Measurements from ENCODE around the gene RSL24D1. TPM values are rescaled to one million over a fixed set of nuclear protein-coding genes. Genes with fewer than 3 reads are reported as not detected.

Gene RSL24D1
- 100 to 1,000 TPM; 107 to 111 TPM for total RNA-seq

- ATAC-seq (replicated peaks): peak; percentile 98
- Mint-ChIP-seq H3K9me3 (no peaks in the 10 kb centered on the region), H3K36me3 (ENCODE audit: low read depth) (peaks cover 23% of the 10 kb centered on the region), H3K27me3 (no peaks in the 10 kb centered on the region), H3K27ac (no peak within 1 kb of the TSS), H3K4me1 (peaks cover 17% of the 10 kb centered on the region), H3K4me3 (no peak within 1 kb of the TSS)
Measured at GRCh38 chr15:55196458-55197361, at the start of gene RSL24D1. RSL24D1 (minus strand) TSS chr15:55196941; CDS start chr15:55196890, 51 bp downstream.

GRCh38 chr15:55245059-55245458 is 48.3 kb upstream of the RSL24D1 start:
- Mint-ChIP-seq H3K4me3 (peak overlapping the region; percentile 9), H3K27ac (peak overlapping the region; percentile 33), H3K4me1 (peaks cover 36% of the 10 kb centered on the region), H3K36me3 (ENCODE audit: low read depth) (peaks cover 86% of the 10 kb centered on the region), H3K27me3 (no peaks in the 10 kb centered on the region), H3K9me3 (no peaks in the 10 kb centered on the region)
- peak; percentile 50 for ATAC-seq (replicated peaks)

GRCh38 chr15:55241891-55242290 is 45.1 kb upstream of the RSL24D1 start:
- H3K9me3 Mint-ChIP-seq: no peaks in the 10 kb centered on the region
- H3K27ac Mint-ChIP-seq: peak overlapping the region; percentile 82
- ATAC-seq (replicated peaks): peak; percentile 50
- no peaks in the 10 kb centered on the region for H3K27me3 Mint-ChIP-seq
- H3K36me3 Mint-ChIP-seq (ENCODE audit: low read depth): peaks cover 86% of the 10 kb centered on the region
- peaks cover 46% of the 10 kb centered on the region for H3K4me1 Mint-ChIP-seq
- peak overlapping the region; percentile 46 for H3K4me3 Mint-ChIP-seq

- Mint-ChIP-seq H3K4me1 (peaks cover 49% of the 10 kb centered on the region), H3K27me3 (no peaks in the 10 kb centered on the region), H3K9me3 (no peaks in the 10 kb centered on the region), H3K36me3 (ENCODE audit: low read depth) (peaks cover 86% of the 10 kb centered on the region), H3K4me3 (no peak overlapping the region), H3K27ac (no peak overlapping the region)
- ATAC-seq (replicated peaks): no peak
Measured at GRCh38 chr15:55241186-55241585, 44.4 kb upstream of the RSL24D1 start.

GRCh38 chr15:55240125-55240760 is 43.5 kb upstream of the RSL24D1 start:
- no peaks in the 10 kb centered on the region for H3K9me3 Mint-ChIP-seq
- H3K27me3 Mint-ChIP-seq: no peaks in the 10 kb centered on the region
- peaks cover 53% of the 10 kb centered on the region for H3K4me1 Mint-ChIP-seq
- peak overlapping the region; percentile 86 for H3K27ac Mint-ChIP-seq
- H3K4me3 Mint-ChIP-seq: peak overlapping the region; percentile 27
- peaks cover 85% of the 10 kb centered on the region for H3K36me3 Mint-ChIP-seq (ENCODE audit: low read depth)
- peak; percentile 13 for ATAC-seq (replicated peaks)

- H3K27me3 Mint-ChIP-seq: no peaks in the 10 kb centered on the region
Measured at GRCh38 chr15:55239440-55240124, 42.8 kb upstream of the RSL24D1 start.

GRCh38 chr15:55238877-55239276 is 42.1 kb upstream of the RSL24D1 start:
- peak; percentile 20 for ATAC-seq (replicated peaks)
- no peaks in the 10 kb centered on the region for H3K27me3 Mint-ChIP-seq
- H3K9me3 Mint-ChIP-seq: no peaks in the 10 kb centered on the region
- peak overlapping the region; percentile 53 for H3K4me3 Mint-ChIP-seq
- H3K4me1 Mint-ChIP-seq: peaks cover 53% of the 10 kb centered on the region
- H3K36me3 Mint-ChIP-seq (ENCODE audit: low read depth): peaks cover 83% of the 10 kb centered on the region
- H3K27ac Mint-ChIP-seq: peak overlapping the region; percentile 86

More at GRCh38 chr15:55239440-55240124, 42.8 kb upstream of the RSL24D1 start:
- Mint-ChIP-seq H3K9me3 (no peaks in the 10 kb centered on the region), H3K27ac (peak overlapping the region; percentile 86), H3K36me3 (ENCODE audit: low read depth) (peaks cover 82% of the 10 kb centered on the region), H3K4me3 (peak overlapping the region; percentile 53), H3K4me1 (peaks cover 48% of the 10 kb centered on the region)
- no peak for ATAC-seq (replicated peaks)

- Mint-ChIP-seq H3K9me3 (no peaks in the 10 kb centered on the region), H3K4me1 (peaks cover 47% of the 10 kb centered on the region), H3K4me3 (peak overlapping the region; percentile 53), H3K36me3 (ENCODE audit: low read depth) (peaks cover 83% of the 10 kb centered on the region), H3K27me3 (no peaks in the 10 kb centered on the region), H3K27ac (peak overlapping the region; percentile 86)
- ATAC-seq (replicated peaks): peak; percentile 80
Measured at GRCh38 chr15:55237219-55238130, 40.7 kb upstream of the RSL24D1 start.

- H3K4me1 Mint-ChIP-seq: peaks cover 51% of the 10 kb centered on the region
- H3K27ac Mint-ChIP-seq: no peak overlapping the region
- H3K4me3 Mint-ChIP-seq: peak overlapping the region; percentile 13
- peaks cover 92% of the 10 kb centered on the region for H3K36me3 Mint-ChIP-seq (ENCODE audit: low read depth)
- no peaks in the 10 kb centered on the region for H3K9me3 Mint-ChIP-seq
- no peaks in the 10 kb centered on the region for H3K27me3 Mint-ChIP-seq
- no peak for ATAC-seq (replicated peaks)
Measured at GRCh38 chr15:55235546-55236036, 38.9 kb upstream of the RSL24D1 start.

GRCh38 chr15:55234800-55235104 is 38.0 kb upstream of the RSL24D1 start:
- Mint-ChIP-seq H3K4me3 (no peak overlapping the region), H3K36me3 (ENCODE audit: low read depth) (peaks cover 96% of the 10 kb centered on the region), H3K27me3 (no peaks in the 10 kb centered on the region), H3K9me3 (no peaks in the 10 kb centered on the region), H3K4me1 (peaks cover 45% of the 10 kb centered on the region), H3K27ac (peak overlapping the region; percentile 46)
- no peak for ATAC-seq (replicated peaks)

GRCh38 chr15:55234104-55234799 is 37.5 kb upstream of the RSL24D1 start:
- Mint-ChIP-seq H3K4me1 (peaks cover 40% of the 10 kb centered on the region), H3K9me3 (no peaks in the 10 kb centered on the region), H3K27ac (peak overlapping the region; percentile 46), H3K4me3 (no peak overlapping the region), H3K36me3 (ENCODE audit: low read depth) (peaks cover 96% of the 10 kb centered on the region), H3K27me3 (no peaks in the 10 kb centered on the region)
- ATAC-seq (replicated peaks): no peak

GRCh38 chr15:55231455-55231854 is 34.7 kb upstream of the RSL24D1 start:
- Mint-ChIP-seq H3K27me3 (no peaks in the 10 kb centered on the region), H3K9me3 (no peaks in the 10 kb centered on the region), H3K36me3 (ENCODE audit: low read depth) (peaks cover 96% of the 10 kb centered on the region), H3K27ac (peak overlapping the region; percentile 52), H3K4me1 (peaks cover 22% of the 10 kb centered on the region), H3K4me3 (no peak overlapping the region)
- ATAC-seq (replicated peaks): no peak

GRCh38 chr15:55230953-55231352 is 34.2 kb upstream of the RSL24D1 start:
- Mint-ChIP-seq H3K27ac (peak overlapping the region; percentile 52), H3K27me3 (no peaks in the 10 kb centered on the region), H3K4me1 (peaks cover 23% of the 10 kb centered on the region), H3K36me3 (ENCODE audit: low read depth) (peaks cover 96% of the 10 kb centered on the region), H3K9me3 (no peaks in the 10 kb centered on the region), H3K4me3 (peak overlapping the region; percentile 20)
- no peak for ATAC-seq (replicated peaks)

Data from activated T-helper 17 cell treated with anti-CD3 and anti-CD28 coated beads, Interleukin-2, amount 50 U/mL, for 72 hours (primary cell).